ENCODE results near the gene SDK1.
"Not testable (repeated sequence)": the region's sequence is repeated elsewhere in the genome, so short reads cannot be mapped to it uniquely, and the experiment has no call there.

The SDK1 gene

DNA sequence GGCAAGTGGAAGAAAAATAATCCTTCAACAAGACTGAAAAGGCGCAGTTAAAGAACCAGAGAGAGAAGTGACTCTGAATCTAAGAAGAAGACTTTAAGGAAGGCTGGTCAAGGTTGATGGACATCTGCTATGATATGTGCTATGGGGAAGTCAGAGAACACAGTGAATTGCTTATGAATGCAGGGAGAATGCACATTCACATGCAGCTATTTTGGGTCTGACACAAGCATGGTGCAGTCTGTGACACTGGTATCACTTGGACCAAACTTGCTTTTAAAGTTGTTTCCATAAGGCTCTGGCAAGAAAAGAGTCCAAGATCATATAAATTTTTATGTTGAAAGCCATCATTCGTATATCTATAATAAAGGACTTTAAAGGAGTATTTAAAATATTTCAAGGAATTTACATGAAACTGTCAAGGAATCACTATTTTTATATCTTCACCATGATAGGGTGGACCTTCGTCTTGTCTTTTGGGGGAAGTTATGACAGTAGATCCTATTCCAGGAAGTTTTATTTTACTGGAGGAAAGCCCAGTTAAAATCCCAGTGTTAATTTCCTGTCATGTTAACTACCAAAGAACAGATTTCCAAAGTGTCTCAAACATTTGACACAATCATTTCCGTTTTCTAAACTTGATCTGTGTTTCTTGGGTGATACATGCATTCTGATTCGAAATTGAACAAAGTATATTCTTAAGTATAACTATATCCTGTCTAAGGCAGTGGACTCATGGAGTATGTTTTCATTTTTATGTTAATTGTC is 239.6 kb downstream of the SDK1 start:
- no peak for DNase-seq

GRCh38 chr7:3544202-3544601 is 243.2 kb downstream of the SDK1 start:
- DNase-seq = no peak

- DNase-seq = no peak
These were observed 247.8 kb downstream of the SDK1 start for GRCh38 chr7:3548815-3549214.

GRCh38 chr7:3549601-3550000 is 248.5 kb downstream of the SDK1 start:
- no peak for DNase-seq

GRCh38 chr7:3551536-3551935 is 250.5 kb downstream of the SDK1 start:
- no peak for DNase-seq

- no peak for DNase-seq
These were observed 251.4 kb downstream of the SDK1 start for GRCh38 chr7:3552499-3552898.

GRCh38 chr7:3558400-3558799 is 257.3 kb downstream of the SDK1 start:
- DNase-seq = no peak

- DNase-seq = no peak
These were observed 258.2 kb downstream of the SDK1 start for GRCh38 chr7:3559278-3559677.

GRCh38 chr7:3560495-3560894 is 259.4 kb downstream of the SDK1 start:
- no peak for DNase-seq

GRCh38 chr7:3561932-3562331 is 260.9 kb downstream of the SDK1 start:
- no peak for DNase-seq

DNA sequence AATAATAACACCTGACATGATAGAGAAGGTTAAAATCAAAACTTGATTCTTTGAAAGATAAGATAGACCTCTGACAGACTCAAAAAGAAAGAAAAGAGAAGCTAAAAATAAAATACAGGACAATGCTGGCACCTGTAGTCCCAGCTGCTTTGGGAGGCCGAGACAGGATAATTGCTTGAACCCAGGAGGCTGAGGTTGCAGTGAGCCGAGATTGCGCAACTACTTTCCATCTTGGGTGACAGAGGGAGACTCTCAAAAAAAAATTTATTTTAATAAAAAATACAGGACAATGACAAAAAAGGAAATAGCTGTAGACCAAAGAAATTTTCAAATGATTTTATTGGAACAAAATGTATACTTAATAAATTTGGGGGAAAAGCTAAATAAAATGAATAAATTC is 263.2 kb downstream of the SDK1 start:
- no peak for DNase-seq

- DNase-seq = no peak
These were observed 267.5 kb downstream of the SDK1 start for GRCh38 chr7:3568516-3568915.

GRCh38 chr7:3569643-3570042 is 268.6 kb downstream of the SDK1 start:
- no peak for DNase-seq

DNA sequence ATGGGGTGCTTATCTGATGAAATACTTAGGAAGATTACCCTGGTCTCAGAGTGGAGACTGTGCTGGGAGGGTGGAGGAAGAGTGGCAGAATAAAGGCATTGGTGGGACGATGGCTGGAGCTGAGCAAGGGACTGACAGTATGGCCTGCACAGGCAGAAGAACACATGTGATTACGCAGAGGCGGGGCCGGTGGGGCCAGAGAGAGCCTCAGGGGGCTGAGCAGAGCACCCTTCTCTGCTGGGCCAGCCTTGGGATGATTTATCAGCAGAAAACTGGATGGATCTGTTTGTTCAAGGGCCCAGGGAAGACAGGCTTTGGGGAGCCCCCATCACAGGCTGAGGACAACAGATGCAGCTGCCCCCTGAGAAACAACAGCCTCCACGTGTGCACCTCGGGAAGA is 272.1 kb downstream of the SDK1 start:
- DNase-seq = no peak

DNA sequence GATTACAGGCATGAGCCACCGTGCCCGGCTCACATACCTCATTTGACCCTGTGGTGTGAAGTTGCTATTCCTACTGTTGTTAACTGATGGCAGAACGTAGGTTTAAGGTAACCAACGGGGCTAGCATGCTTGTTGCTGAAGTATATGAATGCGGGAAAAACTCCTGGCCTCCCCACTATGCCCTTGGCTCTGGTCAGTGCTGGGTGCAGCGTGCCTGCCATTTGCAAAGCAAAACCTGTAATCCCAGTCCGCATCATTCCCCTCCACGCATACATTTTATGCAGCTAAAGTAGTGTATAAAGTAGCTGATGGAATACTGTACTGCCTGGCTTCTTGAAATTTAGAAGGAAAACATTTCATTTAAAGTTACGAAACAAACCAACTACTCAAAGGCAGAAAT is 273.3 kb downstream of the SDK1 start:
- no peak for DNase-seq

DNA sequence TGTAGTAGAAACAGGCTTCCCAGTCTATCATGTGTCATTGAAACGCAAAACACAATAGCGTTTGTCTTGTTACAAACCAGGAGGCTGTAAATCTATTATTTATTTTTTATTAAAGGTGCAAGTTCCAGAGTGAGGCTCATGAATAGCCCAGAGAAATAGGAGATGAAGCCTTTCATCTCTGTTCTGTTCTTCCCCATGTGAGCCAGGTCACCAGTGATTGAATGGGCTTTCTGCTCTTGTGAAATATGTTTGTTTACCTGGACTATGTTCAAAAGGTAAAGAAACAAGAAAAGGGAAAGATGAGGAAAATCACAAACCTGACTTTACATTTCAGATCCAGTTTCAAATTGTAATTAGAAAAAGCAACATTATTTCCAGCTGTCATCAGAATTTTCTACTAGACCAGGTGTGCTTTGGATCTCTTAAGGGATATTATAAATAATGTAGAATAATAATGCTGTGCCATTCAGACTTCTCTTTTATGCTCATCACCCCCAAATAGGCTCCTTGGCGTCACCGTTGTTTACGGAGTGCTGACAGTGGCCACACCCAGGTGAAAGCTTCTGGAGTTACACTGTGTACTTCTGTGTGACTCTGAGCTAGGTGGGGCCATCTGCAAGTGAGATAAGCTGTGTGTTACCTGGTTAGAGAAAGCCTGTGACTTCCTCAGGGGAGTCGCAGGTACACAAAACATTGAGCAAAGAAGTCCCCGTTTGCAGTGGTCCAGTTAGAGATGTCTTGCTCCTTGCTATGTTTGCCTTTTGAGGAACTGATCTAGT is 274.9 kb downstream of the SDK1 start:
- DNase-seq = no peak

DNA sequence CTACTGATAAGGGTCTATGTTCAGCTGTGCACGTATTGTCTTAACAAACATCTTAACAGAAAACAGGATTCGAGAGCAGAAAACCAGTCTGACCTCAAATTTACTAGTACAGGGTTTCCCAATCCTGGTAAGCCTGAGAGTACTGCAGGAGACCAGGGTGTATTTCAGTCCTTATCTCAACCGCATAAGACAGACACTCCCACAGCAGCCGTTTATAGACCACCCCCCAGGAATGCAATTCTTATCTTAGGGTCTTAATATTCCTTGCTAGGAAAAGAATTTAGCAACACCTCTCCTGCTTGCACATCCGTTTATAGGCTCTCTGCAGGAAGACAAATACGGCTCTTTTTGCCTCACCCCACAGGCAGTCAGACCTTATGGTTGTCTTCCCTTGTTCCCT is 277.3 kb downstream of the SDK1 start:
- DNase-seq = no peak

DNA sequence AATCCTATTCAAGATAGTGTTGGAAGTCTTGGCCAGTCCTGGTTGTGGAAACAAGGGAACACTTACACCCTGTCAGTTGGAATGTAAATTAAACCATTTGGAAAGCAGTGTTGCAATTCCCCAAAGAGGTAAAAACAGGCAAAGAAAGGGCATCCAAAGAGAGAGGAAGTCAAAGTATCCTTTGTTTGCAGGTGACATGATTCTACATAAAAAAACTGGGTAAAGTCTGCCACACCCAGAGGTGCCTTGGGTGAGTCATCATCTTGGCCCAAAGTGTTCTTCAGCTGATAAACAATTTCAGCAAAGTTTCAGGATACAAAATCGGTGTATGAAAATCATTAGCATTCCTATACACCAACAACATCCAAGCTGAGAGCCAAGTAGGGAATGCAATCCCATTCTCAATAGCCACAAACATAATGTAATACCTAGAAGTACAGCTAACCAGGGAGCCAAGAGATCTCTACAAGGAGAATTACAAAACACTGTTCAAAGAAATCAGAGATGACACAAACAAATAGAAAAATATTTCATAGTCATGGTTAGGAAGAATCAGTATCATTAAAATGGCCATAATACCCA is 278.7 kb downstream of the SDK1 start:
- DNase-seq = no peak

DNA sequence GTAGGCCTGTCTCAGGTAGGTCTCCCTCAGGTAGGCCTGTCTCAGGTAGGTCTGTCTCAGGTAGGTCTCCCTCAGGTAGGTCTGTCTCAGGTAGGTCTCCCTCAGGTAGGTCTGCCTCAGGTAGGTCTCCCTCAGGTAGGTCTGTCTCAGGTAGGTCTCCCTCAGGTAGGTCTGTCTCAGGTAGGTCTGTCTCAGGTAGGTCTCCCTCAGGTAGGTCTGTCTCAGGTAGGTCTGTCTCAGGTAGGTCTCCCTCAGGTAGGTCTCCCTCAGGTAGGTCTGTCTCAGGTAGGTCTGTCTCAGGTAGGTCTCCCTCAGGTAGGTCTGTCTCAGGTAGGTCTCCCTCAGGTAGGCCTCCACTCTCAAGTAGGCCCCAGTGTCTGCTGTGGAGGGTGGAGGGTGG is 281.1 kb downstream of the SDK1 start:
- DNase-seq = not testable (repeated sequence)

GRCh38 chr7:3585826-3586225 is 284.8 kb downstream of the SDK1 start:
- no peak for DNase-seq

- DNase-seq = peak; percentile 40
These were observed 287.3 kb downstream of the SDK1 start for GRCh38 chr7:3588341-3588740.

DNA sequence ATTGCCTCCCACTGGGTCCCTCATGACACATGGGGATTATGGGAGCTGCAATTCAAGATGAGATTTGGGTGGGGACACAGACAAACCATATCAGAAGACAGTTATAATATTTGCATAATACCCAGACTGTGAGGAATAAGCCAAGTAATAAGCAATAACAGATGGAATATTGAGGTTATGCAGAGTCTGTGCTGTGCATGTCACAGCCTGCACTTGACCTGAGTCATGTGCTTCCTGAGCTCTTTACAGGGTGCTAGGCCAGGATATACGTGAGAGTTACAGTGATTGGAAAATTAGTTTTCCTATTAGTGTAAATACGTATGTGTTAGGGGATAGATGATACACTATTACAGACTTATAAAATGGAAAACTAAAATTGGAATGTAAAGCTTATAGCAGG is 288.7 kb downstream of the SDK1 start:
- no peak for DNase-seq

DNA sequence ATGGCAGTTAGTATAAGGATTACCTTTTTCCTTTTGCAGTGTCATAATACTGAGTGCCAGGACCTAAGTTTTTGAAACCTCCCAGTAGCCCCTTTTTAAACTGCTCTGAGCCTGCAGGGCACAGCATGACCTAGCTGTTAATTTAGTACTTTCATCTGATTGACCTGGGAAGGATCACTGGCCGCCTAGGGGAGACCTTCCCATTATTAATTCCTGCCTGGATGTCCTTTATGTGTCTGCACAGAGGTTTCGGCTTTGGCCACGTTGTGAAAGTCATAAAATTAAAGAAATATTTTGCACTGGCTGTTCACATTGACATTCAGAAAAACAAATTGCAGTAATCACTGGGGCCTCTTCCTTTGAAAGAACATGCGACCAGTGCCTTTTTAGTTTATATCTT is 290.2 kb downstream of the SDK1 start:
- no peak for DNase-seq

DNA sequence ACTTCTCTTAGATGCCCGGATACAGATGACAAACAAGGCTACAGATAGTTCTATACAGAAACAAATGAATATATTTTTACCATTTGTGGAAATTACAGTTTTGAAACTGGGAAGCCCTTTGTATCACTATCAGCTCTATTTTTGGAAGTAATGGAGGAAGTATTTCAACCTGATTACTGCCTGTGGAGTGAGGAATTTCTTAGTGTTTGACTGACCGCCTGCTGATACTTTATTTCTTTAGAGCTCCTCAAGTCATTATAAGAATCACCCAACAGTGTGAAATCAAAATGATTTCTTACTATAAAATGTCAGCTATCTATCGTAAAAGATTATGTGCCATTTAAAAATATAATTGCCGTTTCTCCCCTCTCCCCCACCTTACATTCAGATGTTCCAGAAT is 290.9 kb downstream of the SDK1 start:
- DNase-seq = no peak
